HG03103 (cell line): ENCODE data around the gene TMEM167A.
A peak's percentile ranks its signal among the peaks of the same experiment; 100 is the strongest.
"Not testable (repeated sequence)": the region's sequence is repeated elsewhere in the genome, so short reads cannot be mapped to it uniquely, and the experiment has no call there.

Experiments used
- ATAC-seq: cut with Tn5 transposase; IDR thresholded peaks from one replicate; pipeline ENCODE4 v1.9.1; 2021; ENCODE audit warnings: low read depth; ENCODE audit not compliant: unreplicated experiment

The TMEM167A gene

DNA sequence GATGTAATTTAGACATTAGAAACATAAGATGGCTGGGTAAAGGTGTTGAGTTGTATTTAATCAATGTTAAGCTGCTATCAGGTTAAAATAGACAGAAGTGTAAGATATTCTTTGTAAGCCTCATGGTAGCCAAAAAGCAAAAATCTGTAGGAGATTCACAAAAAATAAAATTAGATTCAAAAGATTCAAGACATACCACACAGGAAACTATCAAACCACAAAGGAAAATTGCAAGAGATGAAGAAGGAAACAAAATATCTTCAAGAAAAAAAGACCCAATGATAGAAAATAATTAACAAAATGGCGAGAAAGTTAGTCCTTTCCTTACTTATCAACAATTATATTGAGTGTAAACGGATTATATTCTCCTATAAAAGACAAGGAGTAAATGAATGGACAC lies 15.4 kb upstream of the TMEM167A start:
- ATAC-seq, result no peak

DNA sequence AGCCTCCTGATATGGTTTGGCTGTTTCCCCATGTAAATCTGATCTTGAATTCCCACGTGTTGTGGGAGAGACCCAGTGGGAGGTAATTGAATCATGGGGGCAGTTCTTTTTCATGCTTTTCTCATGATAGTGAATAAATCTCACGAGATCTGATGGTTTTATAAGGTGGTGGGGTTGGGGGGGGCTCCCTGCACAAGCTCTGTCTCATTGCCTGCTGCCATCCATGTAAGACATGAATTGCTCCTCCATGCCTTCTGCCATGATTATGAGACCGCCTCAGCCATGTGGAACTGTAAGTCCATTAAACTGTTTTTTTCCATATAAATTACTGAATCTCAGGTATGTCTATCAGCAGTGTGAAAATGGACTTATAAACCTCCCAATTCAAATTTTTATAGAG lies 13.0 kb upstream of the TMEM167A start:
- no peak for ATAC-seq

DNA sequence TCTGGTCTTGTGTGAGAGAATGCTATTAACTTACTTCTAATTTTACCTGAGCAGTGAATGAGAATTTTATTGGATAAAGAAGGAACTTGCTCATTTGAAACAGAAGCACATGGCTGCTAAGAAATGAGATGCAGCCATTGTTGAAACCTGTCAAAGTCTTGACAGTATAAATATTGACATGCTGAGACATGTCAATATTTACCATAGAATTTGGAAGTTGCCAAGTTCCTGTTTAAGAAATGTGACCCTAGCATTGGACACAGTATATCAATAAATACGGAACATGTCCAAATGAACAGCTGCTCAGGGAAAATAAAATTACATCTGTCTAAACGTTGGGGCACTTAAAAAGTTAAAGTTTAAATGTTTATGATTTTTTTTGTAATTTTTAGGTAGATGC lies 7.9 kb upstream of the TMEM167A start:
- no peak for ATAC-seq

DNA sequence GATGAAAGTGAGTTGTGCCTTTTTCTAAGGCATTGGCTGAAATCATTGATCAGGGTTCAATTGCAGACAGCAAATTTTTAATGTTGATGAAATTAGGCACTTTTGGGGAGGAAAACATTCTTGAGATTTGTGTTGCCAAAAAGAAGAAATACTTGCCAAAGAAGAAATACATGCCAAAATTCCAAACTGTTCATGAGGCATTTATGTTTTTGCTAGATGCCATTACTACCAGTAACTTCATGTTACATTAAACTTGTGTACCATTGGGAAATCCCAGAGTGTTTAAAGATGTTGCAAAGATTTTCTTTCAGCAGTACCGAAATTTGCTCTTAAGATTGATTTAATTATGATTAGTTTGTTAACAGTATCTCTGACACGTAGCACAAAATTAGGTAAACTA lies 7.1 kb upstream of the TMEM167A start:
- no peak for ATAC-seq

DNA sequence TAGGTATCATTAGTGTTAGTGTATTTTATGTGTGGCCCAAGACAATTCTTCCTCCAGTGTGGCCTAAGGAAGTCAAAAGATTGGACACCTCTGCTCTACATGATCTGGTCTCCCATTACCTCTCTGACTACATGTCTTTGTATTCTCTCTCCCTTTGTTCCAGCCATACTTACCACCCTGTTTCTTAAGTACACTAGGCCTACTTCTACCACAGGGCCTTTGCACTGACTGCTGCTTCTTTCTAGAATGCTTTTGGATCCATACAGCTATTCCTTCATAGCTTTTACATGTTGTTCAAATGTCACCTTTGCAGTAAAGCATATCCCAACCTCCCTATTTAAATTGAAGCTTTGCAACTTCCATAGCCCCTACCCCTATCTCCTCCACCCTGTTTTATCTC lies 5.6 kb upstream of the TMEM167A start:
- no peak for ATAC-seq

DNA sequence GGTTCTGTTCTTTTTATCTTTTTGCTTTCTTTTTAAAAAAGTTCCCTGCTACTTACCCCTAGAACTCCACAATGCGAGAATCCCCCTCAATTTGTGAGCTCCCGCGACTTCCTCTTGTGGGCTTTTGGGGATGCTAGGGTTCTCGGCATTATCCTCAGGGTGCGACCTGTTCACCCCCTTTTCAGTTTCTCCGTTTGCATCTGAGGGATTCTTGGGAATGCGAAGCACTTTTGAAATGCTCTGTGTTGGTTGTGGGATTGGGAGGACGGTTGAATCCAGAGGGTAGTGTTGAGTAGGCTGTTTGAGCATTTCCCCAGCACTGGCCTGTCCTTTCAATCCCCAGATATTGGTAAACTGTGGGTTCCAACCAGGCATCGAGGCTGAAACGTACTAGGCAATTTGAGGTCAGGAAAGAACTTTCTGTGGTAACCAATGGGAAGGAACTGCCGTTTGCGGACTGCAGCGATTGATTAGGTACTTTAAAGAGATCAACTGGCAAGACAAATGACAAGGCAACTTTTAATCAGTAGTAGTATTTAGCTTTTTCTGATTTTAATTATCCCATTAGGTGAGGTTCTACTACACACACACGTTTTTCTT lies 568 bp upstream of the TMEM167A start:
- peak; percentile 8 for ATAC-seq

DNA sequence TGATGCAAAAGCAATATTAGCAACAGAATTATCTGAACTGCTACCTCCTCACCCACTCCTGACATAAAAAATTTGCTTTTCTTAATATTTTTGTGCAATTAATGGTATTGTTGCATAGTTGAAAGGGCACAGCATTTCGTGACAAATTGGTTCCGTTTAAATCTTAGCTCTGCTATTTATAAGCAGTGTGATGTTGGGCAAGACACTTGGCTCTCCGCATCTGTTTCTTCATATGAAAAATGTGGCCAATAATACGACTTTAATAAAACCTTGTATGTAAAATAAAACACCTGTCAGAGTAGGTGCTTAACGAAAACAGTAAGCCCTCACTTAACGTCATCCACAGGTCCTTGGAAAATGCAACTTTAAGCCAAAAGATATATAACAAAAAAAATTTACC lies 4.2 kb downstream of the TMEM167A start:
- no peak for ATAC-seq

DNA sequence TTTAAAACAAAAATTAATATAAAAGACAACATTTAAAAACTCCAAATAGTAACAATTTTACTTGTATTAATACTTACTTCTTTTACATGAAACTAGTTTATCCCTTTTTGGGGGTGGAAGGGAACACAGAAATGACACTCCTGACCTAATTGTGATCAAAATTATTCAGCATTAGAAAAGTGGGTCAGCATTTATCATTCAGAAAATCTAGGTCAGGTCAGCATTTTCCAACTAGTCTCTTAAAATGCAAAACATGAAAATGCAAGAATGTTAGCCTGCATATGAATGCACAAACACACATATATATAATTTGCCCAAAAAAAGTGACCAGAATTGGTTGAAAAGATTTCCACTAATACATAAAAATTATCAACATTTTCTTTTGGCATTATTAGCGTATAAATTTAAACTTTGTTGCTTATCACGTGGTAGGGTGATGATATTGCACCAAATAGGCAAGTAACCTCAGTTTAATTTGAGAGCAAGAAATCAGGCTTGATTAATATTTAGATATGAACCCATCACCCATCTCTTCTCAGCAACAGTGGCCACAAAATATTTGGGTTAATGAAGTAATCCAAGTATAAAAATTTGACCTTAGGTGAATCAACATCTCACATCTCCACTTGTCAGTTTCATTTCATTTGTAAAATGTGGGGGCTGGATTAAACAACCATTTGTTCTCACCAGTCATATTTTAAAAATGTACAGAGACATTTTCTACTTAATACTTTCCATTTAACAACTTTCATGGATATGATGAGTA lies 5.7 kb downstream of the TMEM167A start:
- no peak for ATAC-seq

DNA sequence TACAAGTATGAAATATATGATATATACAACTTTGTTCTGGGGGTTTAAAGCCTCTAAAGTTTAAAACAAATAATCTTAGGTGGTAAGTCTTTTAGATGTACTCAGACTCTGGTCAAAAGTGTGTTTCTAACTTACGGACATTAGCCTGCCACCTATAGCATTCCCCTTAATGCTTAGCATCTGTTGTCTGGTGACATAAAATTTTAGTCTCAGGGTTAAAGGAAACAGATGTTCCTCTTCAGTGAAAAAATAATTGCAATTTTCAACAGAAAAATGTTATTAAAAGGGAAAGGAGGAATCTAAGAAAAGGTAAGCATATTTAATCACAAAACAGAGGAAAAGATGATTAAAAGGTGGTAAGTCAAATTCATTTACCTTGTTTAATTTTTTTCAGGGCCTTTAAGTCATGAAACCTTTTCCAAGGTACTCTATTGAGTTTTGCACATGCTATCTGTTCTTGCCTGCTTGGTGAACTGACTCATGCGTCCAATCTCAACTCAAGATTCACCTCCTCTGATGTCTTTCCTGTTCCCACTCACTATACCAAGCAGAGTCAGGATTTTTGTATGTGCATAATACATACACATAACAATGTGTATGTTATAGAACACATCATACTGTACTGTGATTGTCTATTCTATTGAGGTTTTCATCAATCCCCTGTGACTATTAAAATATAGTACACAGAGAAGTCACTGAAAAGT lies 7.9 kb downstream of the TMEM167A start:
- no peak for ATAC-seq

DNA sequence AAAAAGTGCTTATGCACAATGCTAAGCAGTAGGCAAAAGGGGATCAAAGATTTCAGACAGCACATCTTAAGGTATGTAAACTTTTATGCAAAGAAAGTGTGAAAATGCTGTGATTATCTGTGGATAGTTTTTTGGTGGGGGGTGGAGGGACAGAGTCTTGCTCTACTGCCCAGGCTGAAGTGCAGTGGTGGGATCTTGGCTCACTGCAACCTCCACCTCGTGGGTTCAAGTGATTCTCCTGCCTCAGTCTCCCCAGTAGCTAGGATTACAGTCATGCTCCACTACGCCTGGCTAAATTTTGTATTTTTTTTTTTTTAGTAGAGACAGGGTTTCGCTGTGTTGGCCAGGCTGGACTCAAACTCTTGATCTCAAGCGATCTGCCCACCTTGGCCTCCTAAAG lies 9.8 kb downstream of the TMEM167A start:
- not testable (repeated sequence) for ATAC-seq

DNA sequence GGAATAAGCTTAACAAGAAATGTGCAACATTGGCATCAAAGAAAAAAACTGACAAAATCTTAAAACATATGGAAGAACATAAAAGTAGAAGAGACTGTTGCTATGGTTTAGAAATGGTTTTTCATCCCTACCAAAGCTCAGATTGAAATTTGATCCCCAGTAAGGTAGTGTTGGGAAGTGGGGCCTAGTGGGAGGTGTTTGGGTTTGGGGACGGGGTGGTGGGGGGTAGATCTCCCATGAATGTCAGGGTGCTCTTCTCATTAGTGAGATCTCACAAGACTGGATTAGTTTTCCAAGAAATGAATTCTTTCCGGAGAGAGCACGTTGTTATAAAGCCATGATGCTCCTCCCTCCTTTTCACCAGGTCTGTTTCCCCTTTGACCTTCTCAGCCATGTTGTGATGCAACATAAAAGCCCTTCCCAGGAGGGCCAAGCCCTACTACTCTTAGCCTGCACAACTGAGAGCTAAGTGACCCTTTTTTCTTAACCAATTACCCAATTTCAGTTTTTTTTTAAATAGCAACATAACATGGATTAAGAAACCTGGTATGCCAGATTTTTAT lies 10.6 kb downstream of the TMEM167A start:
- ATAC-seq, result no peak

DNA sequence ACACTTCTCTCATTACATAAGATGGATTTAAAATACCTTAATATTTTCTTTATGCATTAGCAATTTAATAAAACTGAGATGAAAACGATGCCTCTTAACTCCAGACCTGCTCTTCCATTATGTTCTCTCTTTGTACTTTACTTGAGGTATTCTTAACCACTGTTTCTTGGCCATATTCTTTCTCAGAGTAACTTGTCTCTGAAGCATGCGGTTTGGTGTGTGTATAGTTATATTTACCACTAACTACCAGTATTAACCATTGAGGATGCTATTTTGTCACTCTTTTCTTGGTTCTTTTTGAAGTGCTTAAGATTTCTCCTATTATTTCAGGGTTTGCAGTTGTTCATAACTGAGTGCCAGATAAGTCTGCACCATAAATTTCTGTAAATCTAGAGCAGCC lies 17.9 kb downstream of the TMEM167A start:
- ATAC-seq, result no peak

DNA sequence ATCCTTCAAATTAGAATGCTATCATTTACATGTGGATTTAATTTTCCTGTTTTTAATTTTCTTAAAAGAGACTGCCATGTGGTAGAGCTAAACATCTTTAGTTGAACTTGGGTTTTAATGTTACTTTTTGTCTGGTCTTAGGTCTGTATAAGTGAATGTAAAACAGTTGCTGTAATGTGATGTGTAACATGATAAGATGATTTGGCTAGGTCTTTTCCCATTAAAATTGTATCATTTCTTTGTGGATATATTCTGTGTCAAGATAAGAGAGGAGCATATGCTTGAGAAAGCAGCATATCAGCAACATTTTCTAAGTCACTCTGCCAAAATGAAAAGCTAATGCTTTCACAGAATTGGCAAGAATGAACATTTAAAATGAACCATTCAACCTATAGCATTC lies 18.5 kb downstream of the TMEM167A start:
- no peak for ATAC-seq

DNA sequence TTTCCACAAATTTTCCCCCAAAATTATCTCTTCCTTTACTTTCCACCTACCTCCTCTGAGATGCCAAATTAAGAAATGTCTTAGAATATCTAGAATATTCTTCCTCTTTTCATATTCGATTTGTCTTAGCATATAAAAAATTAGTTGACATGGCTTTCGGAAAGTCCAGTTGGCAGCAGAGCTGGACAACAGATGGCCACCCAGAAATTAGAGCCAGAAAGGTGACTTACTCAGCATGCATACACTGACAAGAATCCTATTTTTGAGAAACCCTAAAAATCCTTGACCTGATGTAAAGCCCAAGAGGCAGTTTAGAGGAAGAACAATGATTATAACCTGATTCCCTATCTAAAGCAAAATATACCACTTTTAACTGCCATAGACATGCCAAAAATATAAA lies 22.0 kb downstream of the TMEM167A start:
- ATAC-seq, result no peak

DNA sequence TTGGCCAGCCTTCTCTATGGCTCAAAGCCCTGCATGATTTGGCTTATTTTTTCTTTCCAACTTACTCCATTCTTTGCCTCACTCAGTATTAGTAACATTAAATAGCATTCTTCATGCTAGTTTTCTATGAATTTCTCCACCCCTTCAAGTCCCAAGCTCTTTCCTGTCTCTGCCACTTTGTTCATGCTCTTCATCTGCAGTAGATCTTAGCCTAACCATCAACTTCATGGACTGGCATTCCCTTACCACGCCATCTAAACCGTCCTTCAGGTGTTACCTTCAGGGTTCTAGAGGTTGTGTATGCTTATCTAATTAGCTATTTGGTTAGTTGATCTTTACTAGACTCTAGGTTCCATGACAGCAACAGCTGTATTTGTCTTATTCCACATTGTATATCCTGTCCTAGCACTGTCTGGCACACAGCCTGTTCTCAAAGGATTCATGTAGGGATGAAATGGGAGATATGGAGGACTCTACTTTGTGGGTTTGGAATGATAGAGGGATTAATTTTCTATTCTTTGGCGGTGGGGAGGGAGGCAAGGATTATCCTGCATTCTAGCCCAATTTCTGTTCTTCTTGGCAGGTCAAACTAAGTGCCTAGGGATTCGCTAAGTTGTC lies 26.4 kb downstream of the TMEM167A start:
- no peak for ATAC-seq

DNA sequence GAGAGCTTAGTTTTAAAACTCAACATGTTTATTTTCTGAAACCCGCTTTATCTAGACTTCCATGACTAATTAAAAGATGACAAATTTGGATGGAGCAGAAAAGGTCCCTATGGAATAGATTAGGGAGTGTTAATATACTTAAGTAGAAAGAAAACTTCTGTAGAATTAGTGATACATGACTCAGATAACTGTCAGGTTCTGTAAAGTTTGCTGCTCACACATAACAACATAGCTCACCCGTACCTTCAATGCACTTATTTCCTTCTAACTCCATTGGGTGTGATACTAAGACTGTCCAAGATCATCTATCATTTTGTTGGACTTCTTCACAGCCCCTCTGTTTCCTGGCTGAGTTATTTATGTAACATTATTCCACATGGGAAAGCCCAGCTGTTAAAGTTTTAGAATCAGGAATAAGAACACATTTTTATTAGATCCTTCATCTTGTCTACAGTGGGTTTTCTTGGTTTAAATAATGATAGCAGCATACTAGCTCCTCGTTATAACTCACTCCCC lies 27.8 kb downstream of the TMEM167A start:
- no peak for ATAC-seq

DNA sequence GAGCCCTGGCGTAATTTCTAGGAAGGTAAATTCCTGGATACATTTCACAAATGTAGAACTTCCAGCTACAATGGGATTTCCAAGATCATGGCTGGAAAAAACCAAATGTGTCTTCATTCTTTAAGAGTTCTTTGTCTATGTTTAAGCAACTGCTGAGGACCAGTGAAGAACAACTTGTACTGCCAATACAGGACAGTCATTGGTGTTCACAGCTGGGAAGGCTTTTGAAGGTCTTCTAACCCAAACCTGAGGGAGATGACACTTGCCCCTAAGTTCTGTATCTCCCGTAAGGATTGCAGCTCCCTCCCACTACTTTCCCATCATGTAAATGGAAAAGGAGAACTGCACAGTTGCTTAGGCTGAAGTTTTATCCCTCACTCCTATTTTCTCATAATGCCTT lies 28.4 kb downstream of the TMEM167A start:
- no peak for ATAC-seq

DNA sequence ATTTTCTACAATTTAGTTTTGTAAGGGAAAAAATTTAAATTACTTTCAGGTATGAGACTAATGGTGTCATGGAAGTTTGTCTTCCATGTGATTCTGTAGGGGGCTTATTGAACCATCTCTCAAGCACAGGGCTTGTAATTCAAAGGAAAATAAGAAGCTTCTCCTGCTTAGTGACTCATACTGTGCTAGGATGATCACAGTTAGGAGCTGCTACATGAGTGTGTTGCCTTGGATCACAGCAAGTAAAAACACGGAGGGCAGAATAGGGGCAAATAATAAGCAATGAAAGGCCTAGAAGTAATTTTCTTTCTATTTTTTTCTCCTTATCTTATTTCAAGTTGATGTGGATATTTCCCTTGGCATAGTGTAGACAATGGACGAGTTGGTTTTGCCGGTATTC lies 28.9 kb downstream of the TMEM167A start:
- no peak for ATAC-seq

DNA sequence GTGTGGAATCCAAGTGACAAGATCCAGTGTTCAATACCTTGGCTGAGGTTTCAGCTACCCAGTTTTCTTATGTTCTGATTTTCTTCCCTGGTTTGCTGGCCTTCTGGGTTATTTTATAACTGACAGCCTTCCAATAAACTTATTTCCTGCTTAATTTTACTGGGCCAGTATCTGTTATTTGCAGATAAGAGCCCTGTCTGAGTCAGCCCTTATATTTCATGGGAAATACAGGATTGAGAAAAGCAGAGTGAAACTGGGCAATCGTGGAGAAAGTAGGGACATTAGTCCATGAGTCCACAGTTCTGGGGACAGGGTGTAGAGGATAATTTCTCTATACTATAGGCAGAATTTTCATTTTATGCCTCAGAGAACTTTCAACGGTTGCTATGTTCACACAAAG lies 32.3 kb downstream of the TMEM167A start:
- no peak for ATAC-seq

DNA sequence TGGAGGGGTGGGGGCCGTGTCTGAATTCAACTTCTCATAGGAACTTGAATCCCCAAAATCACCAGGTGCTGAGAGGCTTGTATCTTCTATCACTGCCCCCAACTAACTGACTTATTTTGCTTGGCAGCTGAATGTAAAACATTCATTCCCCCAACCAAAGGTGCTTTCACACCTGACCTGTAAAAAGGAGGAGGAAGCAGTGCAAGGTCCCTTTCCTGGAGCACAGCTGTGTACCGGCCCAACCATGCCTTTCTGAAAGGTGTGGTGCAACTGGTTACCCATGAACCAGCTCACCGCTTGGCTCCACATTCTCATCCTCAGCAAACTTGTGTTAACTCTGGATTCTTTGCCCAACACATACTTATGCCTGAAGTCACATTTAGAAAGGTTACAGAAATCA lies 34.7 kb downstream of the TMEM167A start:
- ATAC-seq, result no peak

DNA sequence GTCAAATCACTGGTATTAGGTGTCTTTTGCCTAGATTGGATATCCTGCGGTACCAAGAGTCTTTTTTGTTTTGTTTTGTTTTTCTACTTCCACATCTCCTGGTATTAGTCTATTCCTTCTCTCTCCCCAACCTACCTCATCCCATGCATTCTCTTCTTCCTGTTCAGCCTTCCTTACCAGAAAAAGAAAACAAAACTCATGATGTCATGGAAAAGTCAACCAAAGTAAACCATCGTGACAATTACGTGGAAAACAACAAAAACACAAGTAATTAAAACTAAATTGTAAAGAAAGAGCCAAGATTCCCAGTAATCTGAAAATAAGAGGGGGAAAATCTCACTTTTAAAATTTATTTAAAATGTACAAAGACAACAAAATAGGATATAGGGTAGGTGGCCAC lies 38.3 kb downstream of the TMEM167A start:
- no peak for ATAC-seq
